Fibroblast of villous mesenchyme (primary cell): Measurements from ENCODE around the gene DLX2. TPM values are rescaled to one million over a fixed set of nuclear protein-coding genes. Genes with fewer than 3 reads are reported as not detected.

ENCODE experiments used
- DNase-seq: peaks from one replicate; pipeline ENCODE4 v3.0.0-alpha.2; 2010; ENCODE audit warnings: low read depth
- H3K4me3 ChIP-seq: 2 replicates; pipeline ENCODE4 v1.5.1; 2011; ENCODE audit warnings: low read depth, mild to moderate bottlenecking, low read length
- CTCF ChIP-seq: IDR thresholded peaks from 2 replicates; pipeline ENCODE4 v1.5.1; 2012; ENCODE audit warnings: low read depth, mild to moderate bottlenecking, low read length; ENCODE audit not compliant: insufficient read depth
- total RNA-seq: library from RNA; depleted of rRNA; stranded (reverse); fragments of >200 nt; gene quantifications from 2 replicates; pipeline ENCODE4 v1.2.3, GENCODE V29; 2012

DLX2 gene
- total RNA-seq, 1 donor = under 0.01 TPM

- no peak for DNase-seq
- H3K4me3 ChIP-seq = no peak overlapping the region
- TF ChIP-seq CTCF = no peak
Measured at GRCh38 chr2:172092716-172093415, 9.8 kb downstream of the DLX2 start.

- TF ChIP-seq CTCF = no peak
- H3K4me3 ChIP-seq = no peak overlapping the region
- no peak for DNase-seq
Measured at GRCh38 chr2:172091761-172092566, 10.7 kb downstream of the DLX2 start.

- H3K4me3 ChIP-seq = no peak overlapping the region
- TF ChIP-seq CTCF = no peak
- no peak for DNase-seq
Measured at GRCh38 chr2:172091000-172091641, 11.6 kb downstream of the DLX2 start.

GRCh38 chr2:172090044-172090961 lies 12.4 kb downstream of the DLX2 start:
- no peak for DNase-seq
- H3K4me3 ChIP-seq = no peak overlapping the region

GRCh38 chr2:172089633-172090032 lies 13.1 kb downstream of the DLX2 start:
- H3K4me3 ChIP-seq = no peak overlapping the region
- no peak for TF ChIP-seq CTCF
- no peak for DNase-seq

More at GRCh38 chr2:172090044-172090961, 12.4 kb downstream of the DLX2 start:
- no peak for TF ChIP-seq CTCF

GRCh38 chr2:172089005-172089504 lies 13.6 kb downstream of the DLX2 start:
- H3K4me3 ChIP-seq = no peak overlapping the region
- no peak for TF ChIP-seq CTCF
- DNase-seq = no peak
